K562 (cell line): ENCODE results near the gene CYBRD1.

Source experiments
- BRD4 ChIP-seq: fragments of 200-600 bp; sonication (generic); IDR thresholded peaks from 2 replicates; pipeline ENCODE4 v1.6.1; 2017; ENCODE audit warnings: inconsistent platforms
- CEBPZ ChIP-seq: fragments of 150-350 bp; IDR thresholded peaks from 2 replicates; pipeline ENCODE4 v1.6.1; 2014; ENCODE audit warnings: low read depth, mild to moderate bottlenecking, low read length, borderline replicate concordance
- CTCF ChIP-seq, 3 experiments: IDR thresholded peaks in 2 of 3; conservative IDR thresholded peaks in 1 of 3; 2 replicates each; pipeline ENCODE4 v1.5.1; 2011 to 2012; ENCODE audit warnings: low read length in 3 of 3, mild to moderate bottlenecking in 3 of 3, control low read depth in 2 of 3, improper control_type of control experiment in 1 of 3, inconsistent platforms in 1 of 3, low read depth in 1 of 3, mixed read lengths in 1 of 3, moderate library complexity in 1 of 3; ENCODE audit not compliant: insufficient read depth in 2 of 3
- MAX ChIP-seq: sonication (generic); formaldehyde crosslinking; IDR thresholded peaks from 2 replicates; pipeline ENCODE4 v1.9.0; 2022; ENCODE audit warnings: mild to moderate bottlenecking, missing genetic modification reagents
- MXI1 ChIP-seq: IDR thresholded peaks from 2 replicates; pipeline ENCODE4 v1.6.1; 2011; ENCODE audit warnings: low read depth, mild to moderate bottlenecking, improper control_type of control experiment, low read length
- PCBP2 ChIP-seq: fragments of 200-400 bp; formaldehyde crosslinking; IDR thresholded peaks from 2 replicates; pipeline ENCODE4 v1.6.1; 2018; ENCODE audit warnings: low read length, low read depth, mild to moderate bottlenecking, moderate library complexity; ENCODE audit not compliant: poor library complexity, severe bottlenecking
- PRDM10 ChIP-seq: fragments of 450-650 bp; IDR thresholded peaks from 2 replicates; pipeline ENCODE4 v1.6.1; 2018; ENCODE audit not compliant: partially characterized antibody
- RNF2 ChIP-seq: sonication (generic); IDR thresholded peaks from 2 replicates; pipeline ENCODE4 v1.6.1; 2016
- SIN3A ChIP-seq, 2 experiments: fragments of 150-350 bp in 1 of 2; IDR thresholded peaks; 2 replicates each; pipeline ENCODE4 v1.6.1; 2011 to 2016; ENCODE audit warnings: borderline replicate concordance in 2 of 2, low read depth in 2 of 2, low read length in 2 of 2, mild to moderate bottlenecking in 2 of 2, moderate library complexity in 2 of 2; ENCODE audit not compliant: control insufficient read depth in 1 of 2
- TEAD4 ChIP-seq, 2 experiments: sonication (generic) in 1 of 2; formaldehyde crosslinking in 1 of 2; IDR thresholded peaks; 2 replicates each; pipeline versions ENCODE4 v1.6.1 to v1.8.0; 2012 to 2022; ENCODE audit warnings: borderline replicate concordance in 1 of 2, inconsistent platforms in 1 of 2, low read length in 1 of 2, mild to moderate bottlenecking in 1 of 2, missing genetic modification reagents in 1 of 2
- ZNF384 ChIP-seq: IDR thresholded peaks from 2 replicates; pipeline ENCODE4 v1.6.1; 2012; ENCODE audit warnings: low read depth, low read length, improper control_type of control experiment
- TF ChIP-seq, protein P1 (sequence below): conservative IDR thresholded peaks from 2 replicates; pipeline ENCODE4 v1.6.1; 2011; ENCODE audit warnings: low read depth, mild to moderate bottlenecking, low read length; ENCODE audit not compliant: control insufficient read depth

GRCh38 chr2:171595896-171596295 is 73.6 kb downstream of the CYBRD1 start:
- no peak for TF ChIP-seq RNF2
- no peak for TF ChIP-seq BRD4
- no peak for TF ChIP-seq MXI1
- no peak for TF ChIP-seq MAX
- TF ChIP-seq PCBP2: no peak
- no peak for TF ChIP-seq CTCF (IDR thresholded peaks at IDR 0.05 in 2 of 3, conservative IDR thresholded peaks at IDR 0.05 in 1 of 3; ENCODE audit: insufficient read depth in 2 of 3, low read depth in 1 of 3, low read length in 3 of 3)
- TF ChIP-seq CEBPZ: no peak
- TF ChIP-seq, protein P1, sequence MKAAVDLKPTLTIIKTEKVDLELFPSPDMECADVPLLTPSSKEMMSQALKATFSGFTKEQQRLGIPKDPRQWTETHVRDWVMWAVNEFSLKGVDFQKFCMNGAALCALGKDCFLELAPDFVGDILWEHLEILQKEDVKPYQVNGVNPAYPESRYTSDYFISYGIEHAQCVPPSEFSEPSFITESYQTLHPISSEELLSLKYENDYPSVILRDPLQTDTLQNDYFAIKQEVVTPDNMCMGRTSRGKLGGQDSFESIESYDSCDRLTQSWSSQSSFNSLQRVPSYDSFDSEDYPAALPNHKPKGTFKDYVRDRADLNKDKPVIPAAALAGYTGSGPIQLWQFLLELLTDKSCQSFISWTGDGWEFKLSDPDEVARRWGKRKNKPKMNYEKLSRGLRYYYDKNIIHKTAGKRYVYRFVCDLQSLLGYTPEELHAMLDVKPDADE: no peak
- TF ChIP-seq ZNF384: no peak
- TF ChIP-seq TEAD4 (IDR thresholded peaks at IDR 0.05; ENCODE audit: low read length): no peak
- TF ChIP-seq TEAD4 (CRISPR knock-in tag; IDR thresholded peaks at IDR 0.05; ENCODE audit: borderline replicate concordance): no peak
- no peak for TF ChIP-seq SIN3A (IDR thresholded peaks at IDR 0.05; ENCODE audit: borderline replicate concordance in 2 of 2, control insufficient read depth in 1 of 2, low read depth in 2 of 2, low read length in 2 of 2)
- TF ChIP-seq PRDM10: no peak
